ENCODE measurements around the gene UTRN. TPM values are rescaled to one million over a fixed set of nuclear protein-coding genes. Genes with fewer than 3 reads are reported as not detected.

UTRN gene
- total and polyA plus RNA-seq, 12 donors = 7.6 to 194 (median 96.3) TPM

GRCh38 chr6:144265390-144265789, 19.7 kb upstream of the UTRN start:
- intact Hi-C loops (cut with DNase I) = no loop called here
- Histone ChIP-seq H3K27me3 (no peaks in the 10 kb centered on the region), H3K27ac (no peak overlapping the region), H3K9me3 (replicated peaks in 1 of 3) (no peaks in the 10 kb centered on the region), H3K4me1 (replicated peaks in 1 of 2) (peaks cover 0 to 22% of the 10 kb centered on the region in 2 donors), H3K4me3 (no peak overlapping the region), H3K36me3 (replicated peaks in 1 of 2) (no peaks in the 10 kb centered on the region)
- no peak for TF ChIP-seq POLR2A (IDR thresholded peaks at IDR 0.05)
- no peak for TF ChIP-seq CTCF (IDR thresholded peaks at IDR 0.05)
- no peak for DNase-seq
- 62 to 70% (median 64%) methylated on average over 5 of the region's 5 CpGs for WGBS, 4 donors

GRCh38 chr6:144266091-144266649, 19.0 kb upstream of the UTRN start:
- no peak overlapping the region for H3K4me3 ChIP-seq
- no peaks in the 10 kb centered on the region for H3K27me3 ChIP-seq
- H3K9me3 ChIP-seq (replicated peaks in 1 of 3) = no peaks in the 10 kb centered on the region
- no peak for TF ChIP-seq POLR2A (IDR thresholded peaks at IDR 0.05)
- no peak for TF ChIP-seq CTCF (IDR thresholded peaks at IDR 0.05)
- WGBS, 4 donors = 45 to 62% (median 57%) methylated on average over 6 of the region's 6 CpGs
- no peaks in the 10 kb centered on the region for H3K36me3 ChIP-seq (replicated peaks in 1 of 2)
- H3K27ac ChIP-seq = peak overlapping the region in 2 of 5 donors; percentile 9 to 57
- H3K4me1 ChIP-seq (replicated peaks in 1 of 2) = peaks cover 0 to 22% of the 10 kb centered on the region in 2 donors
- peak in 6 of 7 donors; percentile 10 to 58 (median 32) for DNase-seq
- intact Hi-C loops (cut with DNase I) = no loop called here

GRCh38 chr6:144268794-144269349, 16.3 kb upstream of the UTRN start:
- H3K36me3 ChIP-seq (replicated peaks in 1 of 2) = no peaks in the 10 kb centered on the region
- DNase-seq = no peak
- TF ChIP-seq CTCF (IDR thresholded peaks at IDR 0.05) = no peak
- TF ChIP-seq POLR2A (IDR thresholded peaks at IDR 0.05) = no peak
- WGBS, 4 donors = 89 to 92% (median 90%) methylated on average over 4 of the region's 4 CpGs
- intact Hi-C loops (cut with DNase I) = no loop called here
- no peaks in the 10 kb centered on the region for H3K27me3 ChIP-seq
- H3K4me1 ChIP-seq (replicated peaks in 1 of 2) = peaks cover 0 to 22% of the 10 kb centered on the region in 2 donors
- no peaks in the 10 kb centered on the region for H3K9me3 ChIP-seq (replicated peaks in 1 of 3)
- H3K4me3 ChIP-seq = no peak overlapping the region
- no peak overlapping the region for H3K27ac ChIP-seq

- H3K9me3 ChIP-seq (replicated peaks in 1 of 3) = no peaks in the 10 kb centered on the region
- no peaks in the 10 kb centered on the region for H3K27me3 ChIP-seq
- no peak for DNase-seq
- no peaks in the 10 kb centered on the region for H3K36me3 ChIP-seq (replicated peaks in 1 of 2)
- H3K27ac ChIP-seq = no peak overlapping the region
- TF ChIP-seq CTCF (IDR thresholded peaks at IDR 0.05) = no peak
- TF ChIP-seq POLR2A (IDR thresholded peaks at IDR 0.05) = no peak
- H3K4me1 ChIP-seq (replicated peaks in 1 of 2) = no peaks in the 10 kb centered on the region
- intact Hi-C loops (cut with DNase I) = no loop called here
- no peak overlapping the region for H3K4me3 ChIP-seq
- WGBS, 4 donors = 91 to 96% (median 92%) methylated on average over 1 of the region's 1 CpG
Measured at GRCh38 chr6:144277174-144277573, 8.0 kb upstream of the UTRN start.
